Measurements from ENCODE around the gene DNAJC28. TPM values are rescaled to one million over a fixed set of nuclear protein-coding genes. Genes with fewer than 3 reads are reported as not detected.

Gene DNAJC28
- total and polyA plus RNA-seq, 9 of the 15 experiments (the other 6 are each of a cell fraction or from before 2014, with no cell fraction given), result 0.68 to 2.5 (median 1.1) TPM

DNA sequence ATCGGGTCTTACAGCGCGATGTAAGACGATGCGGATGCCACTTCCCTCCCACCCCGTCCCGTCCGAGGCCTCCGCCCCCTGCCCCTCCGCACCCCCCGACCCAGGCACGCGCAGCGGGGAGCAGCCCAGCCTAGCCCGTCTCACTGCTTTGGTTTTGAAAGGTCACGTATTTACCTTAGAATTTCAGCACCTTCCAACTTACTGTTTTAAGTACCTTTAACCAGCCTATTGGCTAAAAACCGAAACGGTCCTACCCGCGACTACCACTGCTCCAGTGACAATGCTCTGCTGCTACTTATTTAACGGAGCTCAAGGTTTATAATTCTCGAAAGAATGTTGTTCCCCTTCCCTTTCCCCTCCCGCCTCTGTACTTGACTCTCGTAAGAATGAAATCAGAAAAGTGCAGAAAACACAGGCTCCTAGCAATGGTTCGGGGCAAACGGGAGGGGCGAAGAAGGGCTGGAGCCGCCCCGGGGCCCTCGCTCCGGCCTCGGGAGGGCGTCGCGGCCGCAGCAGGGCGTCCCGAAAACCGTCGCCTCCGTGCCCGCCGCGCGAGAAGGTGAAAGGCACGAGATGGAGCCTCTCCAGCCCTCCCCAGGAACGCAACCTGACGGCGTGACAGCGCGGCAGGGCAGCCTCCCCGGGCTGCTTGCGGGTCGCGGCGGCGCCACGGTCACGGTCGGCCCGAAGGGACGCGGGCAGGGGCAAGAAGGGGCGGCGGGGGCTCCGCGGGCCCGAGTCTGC is 12.4 kb downstream of the DNAJC28 start:
- H3K9me3 ChIP-seq (replicated peaks; ENCODE audit: control insufficient read depth, insufficient read depth, low read depth, low read length), result no peaks in the 10 kb centered on the region
- FAIRE-seq (peak; percentile 64), DNase-seq (ENCODE audit: extremely low read depth in 1 of 4, low spot score in 3 of 4) (peak; percentile 64 to 68 (median 65)), ATAC-seq (peak; percentile 53)
- CTCF ChIA-PET (ENCODE audit: low intra/inter-chr PET ratio), result no interaction called here
- no peaks in the 10 kb centered on the region for H3K27me3 ChIP-seq (ENCODE audit: control insufficient read depth in 2 of 2, insufficient read depth in 2 of 2, low read length in 2 of 2)
- peak overlapping the region; percentile 90 for H3K27ac ChIP-seq (ENCODE audit: extremely low read depth, low read depth, low read length)
- H2AFZ ChIP-seq (ENCODE audit: low read depth, low read length), result peak overlapping the region; percentile 93
- POLR2A ChIA-PET, result interaction anchor here (0.8 to 3.2 kb wide), 9 partner anchors 10 to 72 kb away, joined by 3 to 54 read pairs (median 5); partner anchors contain the start of genes DNAJC28, GART and SON
- H3K4me3 ChIP-seq, result peak overlapping the region; percentile 97
- intact Hi-C loops (cut with micrococcal nuclease), result no loop called here
- peaks cover 31% of the 10 kb centered on the region for H3K79me2 ChIP-seq (ENCODE audit: control insufficient read depth, insufficient read depth, low read length)
- in situ Hi-C loops (cut with MboI), result no loop called here
- no peaks in the 10 kb centered on the region for H3K9me1 ChIP-seq (ENCODE audit: control insufficient read depth, insufficient read depth, low read length)
- peak overlapping the region; percentile 97 for H3K4me2 ChIP-seq (ENCODE audit: insufficient read depth, low read length)
- H3K36me3 ChIP-seq (ENCODE audit: control insufficient read depth, insufficient read depth, low read length), result peaks cover 4% of the 10 kb centered on the region; the same call in 1 of the 3 replicates
- H3K4me1 ChIP-seq (replicated peaks in 1 of 2; ENCODE audit: control insufficient read depth in 2 of 2, insufficient read depth in 2 of 2, low read length in 2 of 2), result peaks cover 7 to 16% of the 10 kb centered on the region in 2 experiments; a peak in 3 of 5 replicates
- peak overlapping the region; percentile 87 to 98 for H3K9ac ChIP-seq (ENCODE audit: insufficient read depth in 1 of 2, low read depth in 2 of 2, low read length in 2 of 2)
- under 1% methylated on average over 67 of the region's 68 CpGs for WGBS (ENCODE audit: insufficient coverage, low coverage, missing lambda C conversion rate)
- no peaks in the 10 kb centered on the region for H4K20me1 ChIP-seq (replicated peaks; ENCODE audit: control insufficient read depth, insufficient read depth, low read length)
- no TSS peak for BruUV-seq (replicated peaks)
- TF ChIP-seq BRD4 (IDR thresholded peaks at IDR 0.05), result no peak; the same call in 1 of the 2 replicates
- no peak for TF ChIP-seq ZKSCAN3 (CRISPR knock-in tag; IDR thresholded peaks at IDR 0.05)
- no peak for TF ChIP-seq ZFP1 (CRISPR knock-in tag; IDR thresholded peaks at IDR 0.05)
- TF ChIP-seq, protein P1, sequence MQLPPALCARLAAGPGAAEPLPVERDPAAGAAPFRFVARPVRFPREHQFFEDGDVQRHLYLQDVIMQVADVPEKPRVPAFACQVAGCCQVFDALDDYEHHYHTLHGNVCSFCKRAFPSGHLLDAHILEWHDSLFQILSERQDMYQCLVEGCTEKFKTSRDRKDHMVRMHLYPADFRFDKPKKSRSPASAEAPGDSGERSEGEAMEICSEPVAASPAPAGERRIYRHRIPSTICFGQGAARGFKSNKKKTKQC (CRISPR knock-in tag; IDR thresholded peaks at IDR 0.05), result peak; percentile 75
- peak; percentile 55; the same call in 1 of the 2 replicates for TF ChIP-seq GATAD2A (IDR thresholded peaks at IDR 0.05)
- 0 out of 2 replicates have a peak, but pooled peaks have one; percentile 32 for TF ChIP-seq ZBTB1 (CRISPR knock-in tag; IDR thresholded peaks at IDR 0.05; ENCODE audit: borderline replicate concordance, low read depth)
- TF ChIP-seq, protein P2, sequence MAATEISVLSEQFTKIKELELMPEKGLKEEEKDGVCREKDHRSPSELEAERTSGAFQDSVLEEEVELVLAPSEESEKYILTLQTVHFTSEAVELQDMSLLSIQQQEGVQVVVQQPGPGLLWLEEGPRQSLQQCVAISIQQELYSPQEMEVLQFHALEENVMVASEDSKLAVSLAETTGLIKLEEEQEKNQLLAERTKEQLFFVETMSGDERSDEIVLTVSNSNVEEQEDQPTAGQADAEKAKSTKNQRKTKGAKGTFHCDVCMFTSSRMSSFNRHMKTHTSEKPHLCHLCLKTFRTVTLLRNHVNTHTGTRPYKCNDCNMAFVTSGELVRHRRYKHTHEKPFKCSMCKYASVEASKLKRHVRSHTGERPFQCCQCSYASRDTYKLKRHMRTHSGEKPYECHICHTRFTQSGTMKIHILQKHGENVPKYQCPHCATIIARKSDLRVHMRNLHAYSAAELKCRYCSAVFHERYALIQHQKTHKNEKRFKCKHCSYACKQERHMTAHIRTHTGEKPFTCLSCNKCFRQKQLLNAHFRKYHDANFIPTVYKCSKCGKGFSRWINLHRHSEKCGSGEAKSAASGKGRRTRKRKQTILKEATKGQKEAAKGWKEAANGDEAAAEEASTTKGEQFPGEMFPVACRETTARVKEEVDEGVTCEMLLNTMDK (IDR thresholded peaks at IDR 0.05; ENCODE audit: borderline replicate concordance, insufficient read depth, low read depth, low read length, poor library complexity, severe bottlenecking), result peak; percentile 8
- TF ChIP-seq FOXK1 (CRISPR knock-in tag; IDR thresholded peaks at IDR 0.05; ENCODE audit: borderline replicate concordance), result peak; percentile 63; the same call in 1 of the 2 replicates
- peak; percentile 26; the same call in 1 of the 2 replicates for TF ChIP-seq SMARCA4 (IDR thresholded peaks at IDR 0.05)
- TF ChIP-seq HNRNPL (IDR thresholded peaks at IDR 0.05; ENCODE audit: low read depth, low read length), result peak; percentile 65; the same call in 1 of the 2 replicates
- 0 out of 2 replicates have a peak, but pooled peaks have one; percentile 80 for TF ChIP-seq E2F1 (CRISPR knock-in tag; IDR thresholded peaks at IDR 0.05)
- no peak for TF ChIP-seq ADNP (tag; IDR thresholded peaks at IDR 0.05)
- TF ChIP-seq ZNF830 (CRISPR knock-in tag; IDR thresholded peaks at IDR 0.05), result 0 out of 2 replicates have a peak, but pooled peaks have one; percentile 19
- TF ChIP-seq NELFE (IDR thresholded peaks at IDR 0.05; ENCODE audit: insufficient read depth, insufficient read length), result no peak
- no peak for TF ChIP-seq HNRNPH1 (optimal IDR thresholded peaks at IDR 0.05; ENCODE audit: low read depth, low read length)
- no peak for TF ChIP-seq NFE2 (IDR thresholded peaks at IDR 0.05; ENCODE audit: low read depth)
- TF ChIP-seq TEAD1 (CRISPR knock-in tag; IDR thresholded peaks at IDR 0.05), result peak in 1 of 2 experiments; percentile 60; a peak in 1 of 4 replicates
- 0 out of 2 replicates have a peak, but pooled peaks have one; percentile 38 for TF ChIP-seq BCOR (IDR thresholded peaks at IDR 0.05)

Measured in K562 (cell line).